Measurements from ENCODE around the gene NCBP3.
"Not testable (repeated sequence)": the region's sequence is repeated elsewhere in the genome, so short reads cannot be mapped to it uniquely, and the experiment has no call there.

The NCBP3 gene

GRCh38 chr17:3846437-3847164 is 555 bp upstream of the NCBP3 start:
- no peak for DNase-seq

GRCh38 chr17:3845291-3845620 is 790 bp downstream of the NCBP3 start:
- no peak for DNase-seq

- DNase-seq, result not testable (repeated sequence)
These were observed 1.5 kb downstream of the NCBP3 start for GRCh38 chr17:3844556-3844955.

GRCh38 chr17:3843935-3844516 is 2.0 kb downstream of the NCBP3 start:
- DNase-seq, result no peak

GRCh38 chr17:3838206-3838605 is 7.8 kb downstream of the NCBP3 start:
- no peak for DNase-seq

GRCh38 chr17:3836551-3836950 is 9.5 kb downstream of the NCBP3 start:
- DNase-seq, result no peak

- no peak for DNase-seq
These were observed 10.4 kb downstream of the NCBP3 start for GRCh38 chr17:3835410-3836229.

GRCh38 chr17:3834811-3835210 is 11.2 kb downstream of the NCBP3 start:
- DNase-seq, result no peak

GRCh38 chr17:3828852-3829232 is 17.2 kb downstream of the NCBP3 start:
- no peak for DNase-seq

- DNase-seq, result no peak
These were observed 17.7 kb downstream of the NCBP3 start for GRCh38 chr17:3828151-3828851.

- DNase-seq, result no peak
These were observed 18.8 kb downstream of the NCBP3 start for GRCh38 chr17:3827124-3827773.

GRCh38 chr17:3826191-3826590 is 19.9 kb downstream of the NCBP3 start:
- DNase-seq, result no peak

- no peak for DNase-seq
These were observed 24.9 kb downstream of the NCBP3 start for GRCh38 chr17:3821101-3821500.

- DNase-seq, result no peak
These were observed 27.3 kb downstream of the NCBP3 start for GRCh38 chr17:3818786-3819185.

- no peak for DNase-seq
These were observed 28.0 kb downstream of the NCBP3 start for GRCh38 chr17:3817851-3818605.

GRCh38 chr17:3815925-3816324 is 30.1 kb downstream of the NCBP3 start:
- DNase-seq, result no peak

- no peak for DNase-seq
These were observed 30.9 kb downstream of the NCBP3 start for GRCh38 chr17:3815122-3815521.

GRCh38 chr17:3814361-3814760 is 31.7 kb downstream of the NCBP3 start:
- DNase-seq, result no peak

GRCh38 chr17:3813171-3813570 is 32.9 kb downstream of the NCBP3 start:
- no peak for DNase-seq

GRCh38 chr17:3812771-3813170 is 33.3 kb downstream of the NCBP3 start:
- no peak for DNase-seq

- no peak for DNase-seq
These were observed 33.8 kb downstream of the NCBP3 start for GRCh38 chr17:3812284-3812683.

GRCh38 chr17:3810019-3810418 is 36.0 kb downstream of the NCBP3 start:
- DNase-seq, result no peak

Data from NCI-H1436 treated with DMSO at 0.1 percent for 48 hours (cell line).